OCI-LY1 (cell line): ENCODE measurements around the gene PNPLA6.

Experiments
- H2AFZ ChIP-seq: fragments of 200-600 bp; sonication (generic), shearing (Covaris generic); 2 replicates; pipeline ENCODE4 v1.6.0; 2014; ENCODE audit warnings: antibody characterized with exemption, mild to moderate bottlenecking, low read length
- H3F3A ChIP-seq: fragments of 200-600 bp; sonication (generic), shearing (Covaris generic); 2 replicates; pipeline ENCODE4 v1.6.0; 2014; ENCODE audit warnings: mild to moderate bottlenecking, antibody characterized with exemption, low read length, moderate library complexity; ENCODE audit not compliant: insufficient read depth
- H3K27ac ChIP-seq: fragments of 200-600 bp; sonication (generic); 2 replicates; pipeline ENCODE4 v1.5.1; 2014; ENCODE audit warnings: low read length, mixed run types, mild to moderate bottlenecking, low read depth; ENCODE audit not compliant: poor library complexity, severe bottlenecking
- H3K27me3 ChIP-seq: fragments of 200-600 bp; sonication (generic); 2 replicates; pipeline ENCODE4 v1.6.0; 2014; ENCODE audit warnings: antibody characterized with exemption, mild to moderate bottlenecking, low read length, moderate library complexity; ENCODE audit not compliant: insufficient read depth
- H3K36me3 ChIP-seq: fragments of 200-600 bp; sonication (generic); 2 replicates; pipeline ENCODE4 v1.6.1; 2014; ENCODE audit warnings: mild to moderate bottlenecking, antibody characterized with exemption, low read length, moderate library complexity, mixed read lengths; ENCODE audit not compliant: insufficient read depth
- H3K4me1 ChIP-seq: fragments of 200-600 bp; sonication (generic); 2 replicates; pipeline ENCODE4 v1.5.1; 2014; ENCODE audit warnings: mild to moderate bottlenecking, low read length, moderate library complexity; ENCODE audit not compliant: insufficient read depth, severe bottlenecking
- H3K4me2 ChIP-seq: fragments of 200-600 bp; sonication (generic), shearing (Covaris generic); 2 replicates; pipeline ENCODE4 v1.6.1; 2014; ENCODE audit warnings: low read length
- H3K4me3 ChIP-seq: fragments of 200-600 bp; sonication (generic); 2 replicates; pipeline ENCODE4 v1.5.1; 2014; ENCODE audit warnings: low read length, low read depth, mild to moderate bottlenecking, mixed read lengths; ENCODE audit not compliant: poor library complexity, severe bottlenecking
- H3K79me2 ChIP-seq: fragments of 200-600 bp; shearing (Covaris generic); 2 replicates; pipeline ENCODE4 v1.6.1; 2016; ENCODE audit warnings: mixed run types, low read length, mixed read lengths; ENCODE audit not compliant: insufficient read depth
- H3K9ac ChIP-seq: fragments of 200-600 bp; sonication (generic), shearing (Covaris generic); 2 replicates; pipeline ENCODE4 v1.6.1; 2014; ENCODE audit warnings: mild to moderate bottlenecking, low read length, mixed read lengths
- H3K9me2 ChIP-seq: fragments of 200-600 bp; sonication (generic), shearing (Covaris generic); 2 replicates; pipeline ENCODE4 v1.6.1; 2014; ENCODE audit warnings: low read depth, mild to moderate bottlenecking, low read length, mixed read lengths
- H3K9me3 ChIP-seq: fragments of 200-600 bp; shearing (Covaris generic); 2 replicates; pipeline ENCODE4 v1.6.1; 2014; ENCODE audit warnings: low read length, mixed read lengths
- H4K20me1 ChIP-seq: fragments of 200-600 bp; sonication (generic), shearing (Covaris generic); 2 replicates; pipeline ENCODE4 v1.6.0; 2016; ENCODE audit warnings: mild to moderate bottlenecking, low read length; ENCODE audit not compliant: insufficient read depth
- EZH2 ChIP-seq: fragments of 200-600 bp; sonication (generic), shearing (Covaris generic); IDR thresholded peaks from 2 replicates; pipeline ENCODE4 v1.8.0; 2017; ENCODE audit warnings: borderline replicate concordance, mixed run types, mild to moderate bottlenecking, antibody characterized with exemption, low read length, moderate library complexity, mixed read lengths
- TF ChIP-seq, protein P1 (sequence below): fragments of 200-600 bp; sonication (generic), shearing (Covaris generic); IDR thresholded peaks from 2 replicates; pipeline ENCODE4 v1.5.1; 2017; ENCODE audit warnings: mild to moderate bottlenecking, antibody characterized with exemption, low read length, moderate library complexity, mixed read lengths

Gene PNPLA6

DNA sequence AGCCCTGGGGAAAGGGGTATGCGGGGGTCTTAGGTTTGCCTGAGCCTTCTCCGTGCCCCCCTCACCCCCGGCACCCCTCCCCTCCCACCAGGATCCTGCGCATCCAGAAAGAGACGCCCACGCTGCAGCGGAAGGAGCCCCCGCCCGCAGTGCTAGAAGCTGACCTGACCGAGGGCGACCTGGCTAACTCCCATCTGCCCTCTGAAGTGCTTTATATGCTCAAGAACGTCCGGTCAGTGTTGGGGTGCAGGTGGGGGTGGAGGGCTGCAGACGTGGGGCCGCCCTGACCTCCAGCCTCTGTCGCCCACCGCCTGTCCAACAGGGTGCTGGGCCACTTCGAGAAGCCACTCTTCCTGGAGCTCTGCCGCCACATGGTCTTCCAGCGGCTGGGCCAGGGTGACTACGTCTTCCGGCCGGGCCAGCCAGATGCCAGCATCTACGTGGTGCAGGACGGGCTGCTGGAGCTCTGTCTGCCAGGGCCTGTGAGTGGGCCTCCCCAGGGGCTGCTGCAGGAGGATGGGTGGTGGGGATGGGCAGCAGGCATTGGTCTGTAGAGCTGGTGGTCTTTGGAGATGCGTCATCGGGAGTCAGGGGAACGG is 4.4 kb downstream of the PNPLA6 start:
- Histone ChIP-seq H3K27me3 (no peaks in the 10 kb centered on the region), H3K4me2 (no peak overlapping the region), H3K4me1 (peaks cover 8% of the 10 kb centered on the region), H3K9me3 (no peaks in the 10 kb centered on the region), H3K9ac (no peak overlapping the region), H2AFZ (no peak overlapping the region), H3K4me3 (no peak overlapping the region), H3K27ac (no peak overlapping the region), H3K36me3 (peaks cover 47% of the 10 kb centered on the region), H3F3A (no peaks in the 10 kb centered on the region), H3K79me2 (no peaks in the 10 kb centered on the region), H4K20me1 (no peaks in the 10 kb centered on the region), H3K9me2 (no peaks in the 10 kb centered on the region)
- TF ChIP-seq EZH2 = no peak

DNA sequence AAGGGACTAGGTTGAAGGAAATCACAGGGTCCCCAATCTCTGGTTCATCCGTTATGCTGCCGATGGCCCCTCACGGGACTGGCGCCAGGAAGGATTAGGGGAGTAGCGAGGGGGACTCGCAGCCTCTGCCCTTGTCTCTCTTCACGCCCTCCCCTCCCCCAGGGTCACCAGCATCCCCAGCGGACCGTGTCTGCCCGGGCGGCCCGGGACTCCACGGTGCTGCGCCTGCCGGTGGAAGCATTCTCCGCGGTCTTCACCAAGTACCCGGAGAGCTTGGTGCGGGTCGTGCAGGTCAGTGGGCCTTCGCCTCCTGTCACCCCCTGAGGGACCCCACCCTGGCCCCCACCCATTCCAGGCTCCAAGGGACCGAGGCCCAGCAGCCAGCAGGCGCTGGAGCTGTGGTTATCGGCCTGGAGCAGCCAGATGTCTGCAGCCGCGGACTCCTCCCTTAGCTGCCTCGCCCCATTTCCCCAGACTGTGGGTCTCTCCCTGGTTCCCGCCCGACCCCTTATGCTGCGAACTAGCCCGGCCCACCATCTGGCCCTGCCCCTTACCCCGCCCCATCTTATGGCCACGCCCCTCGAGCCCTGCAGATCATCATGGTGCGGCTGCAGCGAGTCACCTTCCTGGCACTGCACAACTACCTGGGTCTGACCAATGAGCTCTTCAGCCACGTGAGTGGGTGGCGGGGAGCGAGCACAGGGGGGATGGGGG is 5.4 kb downstream of the PNPLA6 start:
- Histone ChIP-seq H3K27ac (no peak overlapping the region), H3F3A (no peaks in the 10 kb centered on the region), H3K27me3 (no peaks in the 10 kb centered on the region), H3K79me2 (no peaks in the 10 kb centered on the region), H4K20me1 (no peaks in the 10 kb centered on the region), H3K36me3 (peaks cover 54% of the 10 kb centered on the region), H2AFZ (no peak overlapping the region), H3K4me3 (no peak overlapping the region), H3K9me2 (no peaks in the 10 kb centered on the region), H3K9me3 (no peaks in the 10 kb centered on the region), H3K4me1 (peaks cover 8% of the 10 kb centered on the region), H3K9ac (no peak overlapping the region), H3K4me2 (no peak overlapping the region)
- TF ChIP-seq, protein P1, sequence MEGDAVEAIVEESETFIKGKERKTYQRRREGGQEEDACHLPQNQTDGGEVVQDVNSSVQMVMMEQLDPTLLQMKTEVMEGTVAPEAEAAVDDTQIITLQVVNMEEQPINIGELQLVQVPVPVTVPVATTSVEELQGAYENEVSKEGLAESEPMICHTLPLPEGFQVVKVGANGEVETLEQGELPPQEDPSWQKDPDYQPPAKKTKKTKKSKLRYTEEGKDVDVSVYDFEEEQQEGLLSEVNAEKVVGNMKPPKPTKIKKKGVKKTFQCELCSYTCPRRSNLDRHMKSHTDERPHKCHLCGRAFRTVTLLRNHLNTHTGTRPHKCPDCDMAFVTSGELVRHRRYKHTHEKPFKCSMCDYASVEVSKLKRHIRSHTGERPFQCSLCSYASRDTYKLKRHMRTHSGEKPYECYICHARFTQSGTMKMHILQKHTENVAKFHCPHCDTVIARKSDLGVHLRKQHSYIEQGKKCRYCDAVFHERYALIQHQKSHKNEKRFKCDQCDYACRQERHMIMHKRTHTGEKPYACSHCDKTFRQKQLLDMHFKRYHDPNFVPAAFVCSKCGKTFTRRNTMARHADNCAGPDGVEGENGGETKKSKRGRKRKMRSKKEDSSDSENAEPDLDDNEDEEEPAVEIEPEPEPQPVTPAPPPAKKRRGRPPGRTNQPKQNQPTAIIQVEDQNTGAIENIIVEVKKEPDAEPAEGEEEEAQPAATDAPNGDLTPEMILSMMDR = no peak
- no peak for TF ChIP-seq EZH2

- no peaks in the 10 kb centered on the region for H3K79me2 ChIP-seq
- H4K20me1 ChIP-seq = no peaks in the 10 kb centered on the region
- peaks cover 4% of the 10 kb centered on the region for H3K4me1 ChIP-seq
- H3K4me2 ChIP-seq = no peak overlapping the region
- no peaks in the 10 kb centered on the region for H3K9me3 ChIP-seq
- H3K36me3 ChIP-seq = peaks cover 54% of the 10 kb centered on the region
- no peaks in the 10 kb centered on the region for H3F3A ChIP-seq
- H3K27ac ChIP-seq = no peak overlapping the region
- no peak overlapping the region for H3K4me3 ChIP-seq
- H2AFZ ChIP-seq = no peak overlapping the region
- no peaks in the 10 kb centered on the region for H3K27me3 ChIP-seq
- H3K9ac ChIP-seq = no peak overlapping the region
- H3K9me2 ChIP-seq = no peaks in the 10 kb centered on the region
- TF ChIP-seq, protein P1 = no peak
- TF ChIP-seq EZH2 = no peak
Measured at GRCh38 chr19:7541475-7541824, 5.9 kb downstream of the PNPLA6 start.
